ENCODE results near the gene ZFY. TPM values are rescaled to one million over a fixed set of nuclear protein-coding genes. Genes with fewer than 3 reads are reported as not detected.

Gene ZFY
- 10 to 100 TPM; 13.0 to 13.1 TPM for total RNA-seq

DNA sequence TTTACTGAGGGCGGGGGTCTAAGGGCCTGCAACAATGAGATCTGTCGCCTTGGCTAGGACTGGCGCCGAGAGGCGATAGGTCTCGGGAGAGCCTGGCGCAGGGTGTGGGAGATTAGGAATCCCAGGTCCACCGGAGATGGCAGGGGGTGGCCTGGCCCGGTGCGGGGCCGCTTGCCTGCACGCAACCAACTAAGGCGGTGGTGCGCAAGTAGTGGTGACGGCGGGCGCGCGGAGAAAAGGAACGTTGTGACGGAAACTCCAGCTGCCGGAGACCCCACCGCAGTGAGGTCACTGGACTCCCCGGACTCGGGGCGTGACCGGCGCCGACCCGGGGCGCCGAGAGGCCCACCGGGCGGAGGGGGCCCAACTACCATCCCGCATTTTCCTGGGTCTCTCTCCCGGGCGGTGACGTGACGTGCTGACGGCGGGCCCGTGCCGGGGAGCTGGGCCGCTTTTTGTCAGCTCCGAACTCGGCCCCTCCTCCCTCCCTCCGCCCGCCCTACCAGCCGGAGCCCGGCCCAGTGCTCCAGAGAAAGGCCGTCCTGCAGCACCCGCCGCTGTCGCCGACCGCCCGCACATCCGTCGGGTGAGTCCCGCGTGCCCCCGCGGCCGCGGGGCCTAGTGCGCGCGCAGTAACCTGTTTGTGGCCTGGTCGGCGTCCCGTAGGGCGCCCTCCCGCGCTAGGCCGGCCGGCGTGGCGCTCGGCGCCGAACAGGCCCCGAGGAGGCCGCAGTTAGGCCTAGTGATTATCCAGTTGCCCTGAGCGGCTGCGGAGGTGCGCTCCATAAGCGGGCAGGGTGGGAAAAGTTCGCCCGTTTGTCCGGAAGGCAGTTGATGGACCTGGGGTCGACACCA lies at the start of gene ZFY:
ZFY (plus strand) TSS at position 521 of the 855 bp plus-strand sequence. CDS start 18,556 bp downstream, outside the sequence.
- CTCF ChIA-PET = interaction anchor here (1.2 kb wide), 1 partner anchor 47 kb away, joined by 3 read pairs; no protein-coding TSS in a partner anchor
- Mint-ChIP-seq H3K36me3 (peaks cover 6% of the 10 kb centered on the region), H3K27ac (peak within 1 kb of the TSS; percentile 97), H3K9me3 (no peaks in the 10 kb centered on the region), H3K27me3 (no peaks in the 10 kb centered on the region), H3K4me1 (ENCODE audit: low read depth) (peaks cover 21% of the 10 kb centered on the region), H3K4me3 (peak within 1 kb of the TSS; percentile 82)
- peak; percentile 72 for DNase-seq
- POLR2A ChIA-PET = no interaction called here
- intact Hi-C loops (cut with micrococcal nuclease) = loop anchor here (1.0 to 5.0 kb wide), 2 partner anchors 22 to 93 kb away; partner anchors contain the start of gene RPS4Y1

DNA sequence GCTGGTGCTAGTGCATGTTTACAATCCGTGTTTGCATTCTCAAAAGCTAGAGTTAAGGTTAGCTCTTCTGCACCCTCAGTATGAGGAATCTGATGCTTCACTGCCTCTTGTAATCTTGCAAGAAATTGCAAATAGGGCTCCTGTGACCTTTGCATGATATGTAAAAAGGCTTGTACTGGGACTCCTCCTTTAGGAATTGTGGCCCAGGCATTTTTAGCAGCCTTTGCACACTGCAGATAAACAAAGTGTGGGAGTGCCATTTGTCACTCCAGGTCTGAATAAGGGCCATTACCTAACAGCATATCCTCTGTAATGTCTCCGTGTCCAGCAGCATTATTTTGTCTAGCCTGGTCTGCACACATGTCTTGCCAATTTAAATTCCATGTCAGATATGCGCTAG lies 49.3 kb upstream of the ZFY start:
- H3K27me3 Mint-ChIP-seq = no peaks in the 10 kb centered on the region

DNA sequence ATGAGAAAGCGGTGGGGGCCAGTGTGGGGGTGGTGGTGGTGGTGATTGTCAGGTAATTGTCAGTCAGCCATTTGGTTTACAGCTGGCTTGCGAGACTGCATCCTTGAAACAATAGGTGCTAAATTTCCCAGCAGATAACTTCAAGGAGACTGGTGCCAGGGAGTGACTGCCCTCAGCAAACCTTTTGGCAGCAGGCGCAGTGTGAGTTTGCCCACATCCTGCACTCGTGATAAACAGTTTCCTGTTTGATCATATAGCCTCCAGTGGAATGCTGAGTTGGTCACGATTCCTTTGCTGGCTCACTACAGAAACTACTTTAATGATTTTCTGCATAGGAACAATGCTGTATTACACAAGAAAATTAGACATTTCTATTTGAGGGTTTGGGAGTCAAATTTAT lies 47.8 kb upstream of the ZFY start:
- no peaks in the 10 kb centered on the region for H3K36me3 Mint-ChIP-seq
- POLR2A ChIA-PET = interaction anchor here (1.0 kb wide), 1 partner anchor 16 kb away, joined by 3 read pairs; no protein-coding TSS in a partner anchor
- H3K4me1 Mint-ChIP-seq (ENCODE audit: low read depth) = peaks cover 24% of the 10 kb centered on the region
- peak overlapping the region; percentile 98 for H3K27ac Mint-ChIP-seq
- peak; percentile 66 for DNase-seq
- CTCF ChIA-PET = interaction anchor here (1.6 kb wide), 1 partner anchor 46 kb away, joined by 3 read pairs; no protein-coding TSS in a partner anchor
- no peaks in the 10 kb centered on the region for H3K27me3 Mint-ChIP-seq
- peak overlapping the region; percentile 63 for H3K4me3 Mint-ChIP-seq
- intact Hi-C loops (cut with micrococcal nuclease) = loop anchor here (1.0 kb wide), 1 partner anchor 46 kb away; the partner anchor contains the start of gene RPS4Y1
- H3K9me3 Mint-ChIP-seq = peaks cover 9% of the 10 kb centered on the region

More for the DNA sequence above, 49.3 kb upstream of the ZFY start:
- intact Hi-C loops (cut with micrococcal nuclease) = no loop called here
- ChIA-PET CTCF (no interaction called here), POLR2A (no interaction called here)
- Mint-ChIP-seq H3K9me3 (peaks cover 11% of the 10 kb centered on the region), H3K4me3 (no peak overlapping the region), H3K27ac (no peak overlapping the region), H3K4me1 (ENCODE audit: low read depth) (peaks cover 24% of the 10 kb centered on the region), H3K36me3 (peaks cover 2% of the 10 kb centered on the region)
- DNase-seq = no peak

DNA sequence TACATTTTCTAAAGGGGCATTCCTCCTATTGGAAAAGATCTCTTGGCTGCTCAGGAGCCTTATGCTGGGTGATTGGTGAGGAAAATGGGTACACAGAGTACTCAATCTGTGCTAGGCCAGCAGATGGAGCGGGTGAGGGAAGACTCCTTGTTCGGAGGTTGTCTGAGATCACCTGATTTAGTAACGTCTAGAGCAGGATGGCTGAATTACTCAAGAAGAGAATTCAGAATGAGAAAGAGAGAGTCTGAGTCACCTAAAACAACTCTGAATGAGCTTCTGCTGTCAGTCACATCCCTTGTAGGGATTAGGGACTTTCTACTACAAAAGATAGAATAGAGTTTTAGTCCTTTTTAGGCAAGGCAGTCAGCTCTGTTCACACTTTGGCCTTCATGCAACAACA lies 47.2 kb upstream of the ZFY start:
- POLR2A ChIA-PET = interaction anchor here (1.0 kb wide), 1 partner anchor 15 kb away, joined by 3 read pairs; no protein-coding TSS in a partner anchor

DNA sequence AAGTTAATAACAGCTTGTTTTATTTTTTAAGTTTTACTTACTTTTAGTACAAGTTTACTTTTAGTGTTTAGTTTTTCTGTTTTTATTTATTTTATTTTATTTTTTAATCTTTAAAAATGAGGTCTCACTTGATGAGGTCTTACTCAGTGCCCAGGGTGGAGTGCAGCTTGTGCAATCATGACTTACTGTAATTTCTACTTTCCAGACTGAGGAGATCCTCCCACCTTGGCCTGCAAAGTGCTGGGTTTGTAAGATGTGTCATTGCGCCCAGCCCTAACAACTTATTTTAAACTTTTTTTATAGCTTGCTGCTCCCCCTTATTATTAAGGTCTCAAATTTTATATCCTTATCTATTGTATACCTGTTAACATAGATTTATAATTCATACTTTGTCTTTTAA lies 41.7 kb upstream of the ZFY start:
- Mint-ChIP-seq H3K9me3 (no peaks in the 10 kb centered on the region), H3K4me3 (no peak overlapping the region), H3K27me3 (no peaks in the 10 kb centered on the region), H3K4me1 (ENCODE audit: low read depth) (peaks cover 4% of the 10 kb centered on the region), H3K36me3 (no peaks in the 10 kb centered on the region), H3K27ac (no peak overlapping the region)
- intact Hi-C loops (cut with micrococcal nuclease) = no loop called here
- ChIA-PET POLR2A (no interaction called here), CTCF (no interaction called here)
- DNase-seq = no peak

More for the DNA sequence above, 47.2 kb upstream of the ZFY start:
- intact Hi-C loops (cut with micrococcal nuclease) = loop anchor here (1.0 to 2.0 kb wide), 4 partner anchors 25 to 48 kb away; partner anchors contain the start of gene RPS4Y1
- Mint-ChIP-seq H3K4me1 (ENCODE audit: low read depth) (peaks cover 24% of the 10 kb centered on the region), H3K27ac (peak overlapping the region; percentile 98), H3K27me3 (no peaks in the 10 kb centered on the region), H3K9me3 (peaks cover 9% of the 10 kb centered on the region), H3K4me3 (peak overlapping the region; percentile 63), H3K36me3 (no peaks in the 10 kb centered on the region)
- peak; percentile 54 for DNase-seq
- CTCF ChIA-PET = interaction anchor here (1.0 to 1.6 kb wide), 2 partner anchors 45 to 47 kb away, joined by 3 read pairs; partner anchors contain the start of gene ZFY

DNA sequence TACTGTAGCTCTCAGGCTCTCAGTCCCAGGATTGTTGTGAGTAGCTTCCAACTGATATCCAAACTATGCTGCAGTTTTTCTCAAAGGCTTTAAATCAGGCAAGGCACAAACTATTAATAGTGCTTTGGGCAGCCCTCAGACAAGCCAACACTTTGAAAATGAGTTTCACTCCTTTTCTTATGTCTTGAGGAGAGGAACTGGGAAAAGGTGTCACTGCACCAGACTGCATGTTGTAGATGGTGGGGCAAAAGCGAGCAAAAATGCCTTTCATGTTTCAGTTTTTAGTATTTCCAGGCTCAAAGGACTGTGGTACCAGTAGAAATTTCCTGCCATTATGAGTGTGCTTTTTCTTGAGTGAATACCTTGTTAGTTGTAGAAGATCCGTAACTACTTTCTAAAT lies 39.1 kb upstream of the ZFY start:
- no peak for DNase-seq
- intact Hi-C loops (cut with micrococcal nuclease) = no loop called here
- H3K36me3 Mint-ChIP-seq = peaks cover 6% of the 10 kb centered on the region
- no peak overlapping the region for H3K27ac Mint-ChIP-seq
- no peaks in the 10 kb centered on the region for H3K9me3 Mint-ChIP-seq
- ChIA-PET CTCF (no interaction called here), POLR2A (no interaction called here)
- no peaks in the 10 kb centered on the region for H3K27me3 Mint-ChIP-seq
- H3K4me1 Mint-ChIP-seq (ENCODE audit: low read depth) = no peaks in the 10 kb centered on the region
- no peak overlapping the region for H3K4me3 Mint-ChIP-seq

DNA sequence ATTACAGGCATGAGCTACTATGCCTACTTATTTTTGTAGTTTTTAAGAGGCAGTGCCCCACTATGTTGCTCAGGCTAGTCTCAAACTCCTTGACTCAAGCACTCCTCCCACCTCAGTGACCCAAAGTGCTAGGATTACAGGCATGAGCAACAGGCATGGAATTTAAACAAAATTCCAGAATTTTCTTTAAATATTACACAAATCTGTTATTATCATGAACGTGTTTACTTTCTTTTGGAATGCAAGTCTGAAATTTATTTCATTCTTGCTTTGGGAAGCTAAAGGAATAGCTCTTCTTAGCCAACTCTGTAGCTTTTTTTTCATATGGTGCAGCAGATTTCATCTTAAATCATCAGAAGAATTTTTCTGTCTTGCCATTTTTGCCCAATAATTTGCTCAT lies 27.8 kb upstream of the ZFY start:
- no peaks in the 10 kb centered on the region for H3K27me3 Mint-ChIP-seq
- peaks cover 3% of the 10 kb centered on the region for H3K9me3 Mint-ChIP-seq
- no peak for DNase-seq
- ChIA-PET CTCF (no interaction called here), POLR2A (no interaction called here)
- intact Hi-C loops (cut with micrococcal nuclease) = no loop called here
- peaks cover under 1% of the 10 kb centered on the region for H3K36me3 Mint-ChIP-seq
- H3K27ac Mint-ChIP-seq = no peak overlapping the region
- no peaks in the 10 kb centered on the region for H3K4me1 Mint-ChIP-seq (ENCODE audit: low read depth)
- no peak overlapping the region for H3K4me3 Mint-ChIP-seq

DNA sequence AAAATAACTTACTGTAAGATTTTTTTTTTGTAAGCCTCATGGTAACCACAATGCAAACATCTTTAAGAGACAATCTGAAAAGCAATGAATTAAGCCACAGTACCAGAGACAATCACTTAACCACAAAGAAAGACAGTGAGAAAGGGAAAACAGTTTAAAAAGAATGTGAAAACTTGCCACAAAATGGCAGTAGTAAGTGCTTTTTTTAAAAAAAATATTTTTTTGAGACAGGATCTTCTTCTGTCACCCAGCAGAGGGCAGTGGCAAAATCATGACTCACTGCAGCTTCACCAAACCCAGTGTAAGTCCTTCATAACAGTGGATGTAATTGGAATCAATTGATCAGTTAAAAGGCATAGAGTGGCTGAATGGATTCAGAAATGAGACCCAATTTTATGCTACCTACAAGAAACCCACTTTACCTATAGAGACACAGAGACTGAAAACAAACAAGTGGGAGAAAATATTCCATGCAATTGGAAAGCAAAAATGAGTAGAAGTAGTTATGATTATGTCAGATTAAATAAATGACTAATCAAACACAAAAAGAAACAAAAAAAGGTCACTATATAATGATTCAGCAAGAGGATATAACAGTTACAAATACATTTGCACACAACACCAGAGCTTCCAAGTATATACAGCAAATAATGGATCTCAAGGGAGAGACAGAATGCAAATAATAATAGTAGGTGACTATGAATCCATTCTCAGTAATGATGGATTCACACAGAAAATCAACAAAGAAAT lies 21.9 kb upstream of the ZFY start:
- H3K9me3 Mint-ChIP-seq = peaks cover 2% of the 10 kb centered on the region
- H3K4me3 Mint-ChIP-seq = no peak overlapping the region
- H3K36me3 Mint-ChIP-seq = no peaks in the 10 kb centered on the region
- POLR2A ChIA-PET = no interaction called here
- peak overlapping the region; percentile 26 for H3K27ac Mint-ChIP-seq
- peaks cover 5% of the 10 kb centered on the region for H3K4me1 Mint-ChIP-seq (ENCODE audit: low read depth)
- intact Hi-C loops (cut with micrococcal nuclease) = loop anchor here (1.0 kb wide), 2 partner anchors 22 to 25 kb away; partner anchors contain the start of gene ZFY
- no peaks in the 10 kb centered on the region for H3K27me3 Mint-ChIP-seq
- DNase-seq = peak; percentile 46
- CTCF ChIA-PET = no interaction called here

DNA sequence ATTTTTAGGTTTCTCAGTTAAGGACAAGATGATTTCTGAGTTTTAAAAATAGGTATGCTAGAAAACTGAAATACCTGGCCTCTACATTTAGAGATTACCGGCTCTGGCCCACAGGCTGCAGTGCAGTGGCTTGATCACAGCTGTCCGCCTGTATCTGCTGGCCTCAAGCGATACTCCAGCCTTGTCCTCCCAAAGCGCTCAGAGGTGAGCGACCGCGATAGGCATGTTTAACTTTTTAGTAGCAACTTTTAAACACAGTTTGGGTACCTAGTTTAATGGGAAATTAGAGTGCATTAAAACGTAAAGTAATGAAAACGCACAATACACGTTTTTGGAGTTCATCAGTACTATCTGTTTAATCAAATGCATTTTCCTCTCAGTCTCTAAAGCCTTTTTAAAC lies 1.1 kb upstream of the ZFY start:
- DNase-seq = no peak
- Mint-ChIP-seq H3K9me3 (no peaks in the 10 kb centered on the region), H3K36me3 (peaks cover 9% of the 10 kb centered on the region), H3K27me3 (no peaks in the 10 kb centered on the region), H3K4me1 (ENCODE audit: low read depth) (peaks cover 14% of the 10 kb centered on the region), H3K4me3 (peak overlapping the region; percentile 82), H3K27ac (peak overlapping the region; percentile 95)
- intact Hi-C loops (cut with micrococcal nuclease) = no loop called here
- POLR2A ChIA-PET = no interaction called here
- CTCF ChIA-PET = no interaction called here

DNA sequence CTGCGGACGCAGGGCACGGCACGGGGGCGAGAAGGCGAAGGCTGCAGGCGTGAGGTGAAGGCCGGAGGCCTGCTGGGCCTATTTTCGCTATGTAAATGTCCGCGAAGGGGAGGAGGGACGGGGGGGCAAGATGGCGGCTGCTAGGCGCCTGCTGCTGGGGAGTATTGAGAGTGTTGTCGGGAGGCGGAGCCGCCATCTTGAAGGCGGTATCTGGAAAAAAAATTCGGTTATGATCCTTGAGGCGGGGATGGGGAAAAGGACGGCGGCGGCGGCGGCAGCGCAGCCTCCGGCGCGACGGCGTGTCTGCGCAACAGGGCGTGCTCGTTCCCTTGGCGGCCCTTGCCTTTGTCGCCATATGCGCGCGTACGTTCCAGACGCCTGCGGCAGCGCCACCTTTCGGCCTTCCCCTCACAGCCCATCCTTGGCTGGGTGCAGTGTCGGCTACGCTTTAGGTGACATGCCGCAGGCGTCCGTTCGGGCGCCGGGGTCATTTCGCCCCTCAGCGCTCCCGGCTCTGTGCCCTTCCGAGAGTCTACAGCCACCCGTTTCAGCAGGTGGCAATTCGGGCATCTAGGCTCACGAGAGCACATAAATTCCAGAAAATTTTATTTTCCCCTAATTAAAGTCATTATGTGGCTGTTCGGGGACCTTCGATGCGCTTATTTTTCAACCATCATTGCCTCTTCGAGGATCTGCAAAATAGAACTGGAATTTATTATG lies 695 bp downstream of the ZFY start:
- intact Hi-C loops (cut with micrococcal nuclease) = loop anchor here (1.0 to 5.0 kb wide), 5 partner anchors 23 to 94 kb away; partner anchors contain the start of gene RPS4Y1
- POLR2A ChIA-PET = no interaction called here
- DNase-seq = peak; percentile 90
- CTCF ChIA-PET = interaction anchor here (0.8 to 1.4 kb wide), 4 partner anchors 14 to 93 kb away, joined by 3 to 4 read pairs (median 4); no protein-coding TSS in a partner anchor
- Mint-ChIP-seq H3K27ac (peak overlapping the region; percentile 97), H3K9me3 (no peaks in the 10 kb centered on the region), H3K4me3 (peak overlapping the region; percentile 77), H3K4me1 (ENCODE audit: low read depth) (peaks cover 24% of the 10 kb centered on the region), H3K27me3 (no peaks in the 10 kb centered on the region), H3K36me3 (peaks cover 6% of the 10 kb centered on the region)

DNA sequence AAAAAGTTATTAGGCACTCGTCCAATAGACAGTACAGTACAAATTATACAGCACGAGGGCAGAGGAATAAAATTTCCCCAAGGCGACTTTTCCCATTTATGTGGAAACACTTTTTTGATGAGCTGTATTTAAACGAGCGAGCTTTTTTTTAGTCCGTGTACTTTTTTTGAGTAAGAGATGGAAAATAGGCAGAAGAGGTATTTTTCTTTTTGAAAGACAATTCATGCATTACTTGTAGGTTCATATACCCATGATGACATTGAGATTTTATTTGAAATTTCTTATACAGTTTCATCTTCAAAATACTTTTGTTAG lies 1.2 kb downstream of the ZFY start:
- POLR2A ChIA-PET = no interaction called here
- H3K9me3 Mint-ChIP-seq = no peaks in the 10 kb centered on the region
- CTCF ChIA-PET = interaction anchor here (0.6 to 1.4 kb wide), 4 partner anchors 9 to 94 kb away, joined by 3 to 4 read pairs (median 4); no protein-coding TSS in a partner anchor
- peak overlapping the region; percentile 77 for H3K4me3 Mint-ChIP-seq
- peaks cover 27% of the 10 kb centered on the region for H3K4me1 Mint-ChIP-seq (ENCODE audit: low read depth)
- intact Hi-C loops (cut with micrococcal nuclease) = loop anchor here (1.0 to 5.0 kb wide), 4 partner anchors 48 to 94 kb away; partner anchors contain the start of gene RPS4Y1
- DNase-seq = no peak
- H3K36me3 Mint-ChIP-seq = peaks cover 6% of the 10 kb centered on the region
- H3K27me3 Mint-ChIP-seq = no peaks in the 10 kb centered on the region
- peak overlapping the region; percentile 97 for H3K27ac Mint-ChIP-seq
